ENCODE measurements around the gene TP53AIP1.

TP53AIP1 gene

DNA sequence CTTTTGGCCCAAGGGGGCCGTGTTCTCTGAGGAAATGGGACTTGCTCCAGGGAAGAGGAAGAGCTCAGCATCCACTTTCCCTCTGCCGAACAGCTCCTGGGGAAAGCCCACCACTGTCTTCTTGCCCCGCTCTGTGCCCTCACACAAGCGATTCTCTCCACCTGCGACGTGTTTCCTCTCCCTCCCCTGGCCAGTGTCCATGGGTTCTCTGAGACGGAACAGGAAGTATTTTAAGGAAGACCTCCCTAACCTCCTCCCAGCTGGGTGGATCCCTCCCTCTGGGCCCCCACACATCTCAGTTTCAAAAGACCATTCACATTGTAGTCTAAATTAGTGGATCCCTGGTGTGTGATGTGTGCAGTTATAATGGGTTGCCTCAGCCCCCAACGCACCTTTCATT, 1.6 kb downstream of the TP53AIP1 start:
- Histone ChIP-seq H3K4me1 (ENCODE audit: control insufficient read depth, insufficient read depth, low read length) (no peaks in the 10 kb centered on the region), H3K9me3 (ENCODE audit: control insufficient read depth, low read length) (no peaks in the 10 kb centered on the region), H3K4me3 (ENCODE audit: low read length) (no peak overlapping the region), H3K27me3 (ENCODE audit: control insufficient read depth, insufficient read depth, low read length) (peaks cover 4% of the 10 kb centered on the region), H3K9ac (ENCODE audit: low read length) (no peak overlapping the region), H3K36me3 (ENCODE audit: control insufficient read depth, insufficient read depth, low read length) (no peaks in the 10 kb centered on the region)

DNA sequence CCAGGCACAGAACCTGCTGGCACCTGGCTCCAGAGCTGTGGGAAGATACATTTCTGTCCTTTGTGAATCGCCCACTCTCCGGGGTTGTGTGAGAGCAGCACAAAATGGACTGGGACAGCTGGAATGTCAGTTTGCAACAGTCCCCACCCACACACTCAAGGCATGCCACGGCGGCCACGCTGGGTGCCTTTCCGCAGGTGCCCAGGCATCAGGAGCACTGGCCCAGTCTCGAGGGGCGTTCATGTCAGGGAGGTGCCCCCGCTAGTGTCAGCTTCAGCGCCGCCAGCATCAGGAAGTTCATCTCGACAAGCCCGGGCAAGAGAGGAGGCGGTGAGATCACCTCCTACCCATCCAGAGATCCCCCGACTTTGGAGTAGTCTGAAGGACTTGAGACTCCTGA, 2.1 kb downstream of the TP53AIP1 start:
- H3K4me1 ChIP-seq (ENCODE audit: control insufficient read depth, insufficient read depth, low read length), result no peaks in the 10 kb centered on the region
- H3K27me3 ChIP-seq (ENCODE audit: control insufficient read depth, insufficient read depth, low read length), result peaks cover 4% of the 10 kb centered on the region
- H3K9me3 ChIP-seq (ENCODE audit: control insufficient read depth, low read length), result no peaks in the 10 kb centered on the region
- no peak overlapping the region for H3K9ac ChIP-seq (ENCODE audit: low read length)
- no peaks in the 10 kb centered on the region for H3K36me3 ChIP-seq (ENCODE audit: control insufficient read depth, insufficient read depth, low read length)
- no peak overlapping the region for H3K4me3 ChIP-seq (ENCODE audit: low read length)

DNA sequence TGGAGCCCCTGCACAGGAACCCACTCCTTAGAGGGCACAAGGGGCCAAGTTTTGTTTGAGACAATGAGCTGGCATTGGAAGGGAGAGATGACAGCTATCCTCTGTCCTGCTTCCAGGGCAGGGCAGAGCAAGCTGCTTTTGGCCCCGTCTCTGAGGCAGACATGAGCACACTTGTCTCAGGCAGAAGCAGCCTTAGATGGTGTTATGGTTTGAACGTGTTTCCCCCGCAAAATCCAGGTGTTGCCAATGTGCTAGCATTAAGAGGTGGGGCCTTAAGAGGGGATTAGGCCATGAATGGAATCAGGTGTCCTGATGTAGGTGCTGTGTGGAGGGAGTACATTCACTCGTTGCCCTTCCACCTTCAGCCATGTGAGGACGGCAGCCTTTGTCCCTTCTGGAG, 2.5 kb downstream of the TP53AIP1 start:
- Histone ChIP-seq H3K4me1 (ENCODE audit: control insufficient read depth, insufficient read depth, low read length) (no peaks in the 10 kb centered on the region), H3K36me3 (ENCODE audit: control insufficient read depth, insufficient read depth, low read length) (no peaks in the 10 kb centered on the region), H3K9me3 (ENCODE audit: control insufficient read depth, low read length) (no peaks in the 10 kb centered on the region), H3K27me3 (ENCODE audit: control insufficient read depth, insufficient read depth, low read length) (peaks cover 4% of the 10 kb centered on the region), H3K4me3 (ENCODE audit: low read length) (no peak overlapping the region), H3K9ac (ENCODE audit: low read length) (no peak overlapping the region)

DNA sequence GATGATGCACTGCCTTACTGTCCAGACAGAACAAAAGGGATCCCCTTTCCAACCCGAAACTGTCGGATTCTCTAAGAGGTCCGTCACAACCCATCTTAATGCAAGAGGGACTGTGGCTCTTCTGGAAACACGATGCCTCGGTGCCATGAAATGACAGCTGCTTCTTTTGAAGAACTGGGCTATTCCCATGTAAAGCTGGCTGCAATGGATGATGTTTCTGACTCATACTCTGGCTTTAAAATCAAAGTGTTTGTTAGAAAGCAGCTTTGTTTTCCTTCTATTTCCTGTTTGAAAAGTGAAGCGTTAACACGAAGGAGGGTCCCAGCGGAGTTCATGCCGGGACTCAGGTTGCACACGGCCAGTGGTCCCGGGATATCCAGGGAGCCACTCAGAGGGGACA, 3.1 kb downstream of the TP53AIP1 start:
- H3K9me3 ChIP-seq (ENCODE audit: control insufficient read depth, low read length), result no peaks in the 10 kb centered on the region
- H3K36me3 ChIP-seq (ENCODE audit: control insufficient read depth, insufficient read depth, low read length), result no peaks in the 10 kb centered on the region
- peaks cover 4% of the 10 kb centered on the region for H3K27me3 ChIP-seq (ENCODE audit: control insufficient read depth, insufficient read depth, low read length)
- no peak overlapping the region for H3K4me3 ChIP-seq (ENCODE audit: low read length)
- no peak overlapping the region for H3K9ac ChIP-seq (ENCODE audit: low read length)
- H3K4me1 ChIP-seq (ENCODE audit: control insufficient read depth, insufficient read depth, low read length), result no peaks in the 10 kb centered on the region

DNA sequence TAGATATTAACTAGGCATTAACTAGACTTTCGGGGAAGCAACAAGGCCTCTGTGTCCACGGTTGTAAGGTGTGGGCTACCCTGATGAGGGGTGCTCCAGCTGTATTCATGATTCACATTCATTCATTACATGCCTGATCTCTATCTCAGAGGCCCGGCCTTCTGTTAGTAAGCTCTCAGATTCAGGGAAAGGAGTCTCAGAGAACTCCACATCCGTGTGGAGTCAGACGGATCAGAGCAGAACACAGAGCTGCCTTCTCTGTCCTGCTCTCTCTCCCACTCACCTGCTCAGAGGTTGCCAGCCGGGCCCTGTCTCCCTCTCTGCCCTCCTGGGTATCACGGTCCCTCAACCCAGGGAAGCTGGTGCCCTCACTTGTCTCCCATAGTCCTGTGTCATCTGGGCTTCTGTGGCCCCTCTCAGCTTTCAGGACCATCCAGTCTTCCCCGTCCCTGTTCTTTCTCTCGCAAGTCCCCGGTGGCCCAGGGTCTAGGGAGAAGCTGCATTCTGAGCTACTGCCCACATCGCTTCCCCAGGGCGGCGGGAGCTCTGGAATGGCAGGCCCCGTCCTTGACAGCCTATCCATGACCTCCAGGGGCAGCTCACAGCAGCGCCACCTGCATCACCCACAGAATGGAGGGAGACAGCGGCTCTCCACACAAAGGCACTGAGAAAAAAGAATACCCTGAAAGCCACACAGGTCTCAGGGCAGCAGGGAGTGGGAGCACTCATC, 4.3 kb downstream of the TP53AIP1 start:
- Histone ChIP-seq H3K9ac (ENCODE audit: low read length) (no peak overlapping the region), H3K36me3 (ENCODE audit: control insufficient read depth, insufficient read depth, low read length) (no peaks in the 10 kb centered on the region), H3K4me1 (ENCODE audit: control insufficient read depth, insufficient read depth, low read length) (no peaks in the 10 kb centered on the region), H3K27me3 (ENCODE audit: control insufficient read depth, insufficient read depth, low read length) (peaks cover 4% of the 10 kb centered on the region), H3K4me3 (ENCODE audit: low read length) (no peak overlapping the region), H3K9me3 (ENCODE audit: control insufficient read depth, low read length) (no peaks in the 10 kb centered on the region)

DNA sequence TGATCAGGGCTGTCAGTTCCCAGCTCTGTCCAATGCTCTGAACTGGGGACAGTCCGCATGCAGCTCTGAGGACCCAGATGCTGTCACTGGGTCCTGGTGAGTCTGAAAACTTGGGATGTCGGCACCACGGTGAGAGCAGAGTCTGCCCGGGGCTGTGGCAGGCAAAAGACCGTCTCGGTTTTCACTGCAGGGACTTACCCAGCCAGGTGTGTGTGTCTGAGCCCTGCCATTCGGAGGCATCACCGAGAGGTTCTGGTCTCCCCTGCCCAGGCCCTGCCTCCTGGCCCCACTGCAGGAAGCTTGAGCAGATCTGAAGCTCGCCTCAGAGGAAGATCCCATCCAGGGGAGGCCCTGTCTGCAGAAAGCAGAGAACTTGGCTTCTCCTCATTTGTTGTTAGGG, 5.2 kb downstream of the TP53AIP1 start:
- no peaks in the 10 kb centered on the region for H3K9me3 ChIP-seq (ENCODE audit: control insufficient read depth, low read length)
- H3K4me3 ChIP-seq (ENCODE audit: low read length), result no peak overlapping the region
- no peaks in the 10 kb centered on the region for H3K4me1 ChIP-seq (ENCODE audit: control insufficient read depth, insufficient read depth, low read length)
- no peak overlapping the region for H3K9ac ChIP-seq (ENCODE audit: low read length)
- no peaks in the 10 kb centered on the region for H3K36me3 ChIP-seq (ENCODE audit: control insufficient read depth, insufficient read depth, low read length)
- H3K27me3 ChIP-seq (ENCODE audit: control insufficient read depth, insufficient read depth, low read length), result peaks cover 4% of the 10 kb centered on the region

DNA sequence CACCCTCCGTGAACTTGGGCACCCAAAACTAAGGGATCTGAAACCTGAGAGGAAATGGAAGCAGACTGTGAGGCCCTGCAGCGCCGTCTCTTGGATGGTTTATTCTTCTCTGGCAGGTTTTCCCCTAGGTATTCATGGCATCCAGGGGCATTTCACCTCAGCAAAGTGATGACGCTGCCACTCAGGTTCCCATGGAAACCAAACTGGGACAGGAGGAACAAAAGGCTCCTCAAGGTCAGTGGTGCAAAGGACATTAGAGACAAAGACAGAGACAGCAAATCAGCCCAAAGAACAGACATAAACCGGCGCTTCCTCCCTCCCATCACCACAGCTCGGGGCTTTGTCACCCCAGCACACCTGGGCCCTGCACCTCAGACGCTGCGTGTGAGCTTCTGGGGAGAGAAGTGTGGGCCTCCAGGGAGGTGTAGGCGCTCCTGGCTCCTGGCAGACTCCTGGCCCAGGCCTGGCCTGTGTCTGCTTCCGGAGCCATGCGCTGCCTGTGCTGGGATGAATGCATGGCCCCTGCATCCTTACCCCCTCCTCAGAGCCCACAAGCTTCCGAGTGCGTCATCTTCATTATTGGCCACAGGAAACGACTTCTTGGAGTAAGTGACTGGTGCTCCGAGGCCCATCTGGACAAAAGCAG, 5.9 kb downstream of the TP53AIP1 start:
- H3K4me1 ChIP-seq (ENCODE audit: control insufficient read depth, insufficient read depth, low read length), result no peaks in the 10 kb centered on the region
- H3K27me3 ChIP-seq (ENCODE audit: control insufficient read depth, insufficient read depth, low read length), result peaks cover 4% of the 10 kb centered on the region
- H3K9ac ChIP-seq (ENCODE audit: low read length), result no peak overlapping the region
- H3K9me3 ChIP-seq (ENCODE audit: control insufficient read depth, low read length), result no peaks in the 10 kb centered on the region
- H3K36me3 ChIP-seq (ENCODE audit: control insufficient read depth, insufficient read depth, low read length), result no peaks in the 10 kb centered on the region
- H3K4me3 ChIP-seq (ENCODE audit: low read length), result no peak overlapping the region

DNA sequence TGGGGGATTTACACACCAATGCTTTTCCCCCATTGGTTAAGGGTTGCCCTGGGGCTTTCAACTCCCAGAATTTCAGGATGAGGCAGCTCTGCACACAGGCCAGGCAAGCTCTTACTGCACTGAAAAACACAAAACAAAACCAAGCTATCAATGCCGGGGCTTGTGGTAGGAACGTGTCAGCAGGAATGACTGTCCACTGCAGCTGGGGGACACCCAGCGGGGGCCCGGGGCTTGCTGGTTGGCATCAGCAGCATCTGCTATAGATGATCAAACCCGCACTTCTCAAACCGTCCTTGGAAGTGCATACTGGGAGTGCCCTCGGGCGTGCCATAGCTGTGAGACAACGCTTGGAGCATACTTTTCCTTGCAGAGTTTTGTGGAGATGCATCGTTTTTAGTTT, 7.7 kb downstream of the TP53AIP1 start:
- no peaks in the 10 kb centered on the region for H3K36me3 ChIP-seq (ENCODE audit: control insufficient read depth, insufficient read depth, low read length)
- H3K4me1 ChIP-seq (ENCODE audit: control insufficient read depth, insufficient read depth, low read length), result no peaks in the 10 kb centered on the region
- H3K4me3 ChIP-seq (ENCODE audit: low read length), result no peak overlapping the region
- H3K27me3 ChIP-seq (ENCODE audit: control insufficient read depth, insufficient read depth, low read length), result peaks cover 7% of the 10 kb centered on the region
- no peaks in the 10 kb centered on the region for H3K9me3 ChIP-seq (ENCODE audit: control insufficient read depth, low read length)
- no peak overlapping the region for H3K9ac ChIP-seq (ENCODE audit: low read length)

DNA sequence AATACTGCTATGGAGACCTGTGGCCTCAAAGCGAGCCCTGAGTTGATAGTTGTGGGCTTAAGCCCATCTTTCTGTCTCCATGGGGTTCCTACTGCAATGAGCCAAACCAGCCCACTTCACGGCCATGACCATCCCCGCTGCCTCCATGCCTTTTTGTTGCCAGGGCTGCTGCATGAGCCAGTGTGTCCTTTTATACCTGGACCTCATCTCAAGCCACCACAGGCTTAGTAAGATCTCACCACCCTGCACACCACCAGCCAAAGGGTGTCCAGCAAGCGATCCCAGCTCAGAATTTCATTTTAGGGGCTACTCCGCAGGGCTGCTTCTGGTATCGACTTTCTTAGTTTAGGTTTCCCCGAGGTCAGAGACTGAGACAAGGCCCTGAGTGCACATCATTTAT, 8.3 kb downstream of the TP53AIP1 start:
- Histone ChIP-seq H3K9me3 (ENCODE audit: control insufficient read depth, low read length) (no peaks in the 10 kb centered on the region), H3K36me3 (ENCODE audit: control insufficient read depth, insufficient read depth, low read length) (no peaks in the 10 kb centered on the region), H3K4me1 (ENCODE audit: control insufficient read depth, insufficient read depth, low read length) (no peaks in the 10 kb centered on the region), H3K9ac (ENCODE audit: low read length) (no peak overlapping the region), H3K27me3 (ENCODE audit: control insufficient read depth, insufficient read depth, low read length) (peaks cover 3% of the 10 kb centered on the region), H3K4me3 (ENCODE audit: low read length) (no peak overlapping the region)

DNA sequence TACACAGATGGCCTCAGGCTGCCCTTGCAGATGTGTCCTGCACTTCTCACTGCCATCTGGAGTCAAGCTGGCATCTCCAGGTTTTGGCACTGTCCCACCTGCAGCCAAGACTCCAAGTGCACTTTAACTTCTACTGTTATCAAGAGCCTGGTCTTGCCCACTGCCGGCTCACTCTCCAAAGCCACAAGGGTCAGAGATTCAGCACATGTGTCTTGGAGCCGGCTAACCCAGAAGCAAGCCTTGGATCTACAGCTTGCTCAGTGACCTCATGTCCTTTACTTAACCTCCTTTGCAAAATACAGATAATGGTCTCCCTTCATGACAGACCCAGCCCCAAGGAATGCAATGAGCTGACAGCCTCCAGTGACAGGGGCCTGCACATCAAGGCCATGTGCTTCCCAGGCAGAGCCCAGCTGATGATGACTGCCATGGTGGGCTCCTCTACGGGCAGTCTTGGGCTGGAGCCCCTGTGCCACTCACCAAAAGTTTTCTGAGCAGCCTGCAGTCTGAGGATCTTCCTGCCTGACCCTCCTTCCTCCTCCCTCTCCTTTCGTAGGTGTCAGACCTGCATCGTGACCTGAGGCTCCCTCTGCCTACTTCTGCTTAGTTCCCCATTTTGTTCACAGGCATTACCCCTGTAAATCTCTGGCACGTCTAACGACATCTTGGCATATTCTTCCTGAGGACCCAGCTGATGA, 9.0 kb downstream of the TP53AIP1 start:
- no peak overlapping the region for H3K9ac ChIP-seq (ENCODE audit: low read length)
- H3K4me3 ChIP-seq (ENCODE audit: low read length), result no peak overlapping the region
- H3K36me3 ChIP-seq (ENCODE audit: control insufficient read depth, insufficient read depth, low read length), result no peaks in the 10 kb centered on the region
- H3K4me1 ChIP-seq (ENCODE audit: control insufficient read depth, insufficient read depth, low read length), result no peaks in the 10 kb centered on the region
- no peaks in the 10 kb centered on the region for H3K9me3 ChIP-seq (ENCODE audit: control insufficient read depth, low read length)
- peaks cover 2% of the 10 kb centered on the region for H3K27me3 ChIP-seq (ENCODE audit: control insufficient read depth, insufficient read depth, low read length)

DNA sequence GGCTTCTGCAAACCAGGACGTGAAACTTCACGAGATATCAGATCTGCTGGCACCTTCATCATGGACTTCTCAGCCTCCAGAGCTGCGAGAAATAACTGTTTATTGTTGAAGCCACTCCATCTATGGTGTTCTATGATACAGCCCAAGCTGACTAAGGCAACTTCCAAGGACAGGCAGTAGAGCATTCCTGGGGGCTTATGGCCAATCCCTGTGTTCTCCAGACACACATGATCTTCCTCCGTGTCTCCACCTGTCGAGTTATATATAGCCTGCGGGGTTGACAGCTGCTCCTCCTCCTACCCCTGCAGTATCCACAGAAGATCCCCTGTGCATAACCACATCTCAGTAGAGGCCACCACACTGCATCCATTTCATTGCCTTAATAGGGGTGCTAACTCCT, 11.0 kb downstream of the TP53AIP1 start:
- Histone ChIP-seq H3K9ac (ENCODE audit: low read length) (no peak overlapping the region), H3K27me3 (ENCODE audit: control insufficient read depth, insufficient read depth, low read length) (peaks cover 2% of the 10 kb centered on the region)

DNA sequence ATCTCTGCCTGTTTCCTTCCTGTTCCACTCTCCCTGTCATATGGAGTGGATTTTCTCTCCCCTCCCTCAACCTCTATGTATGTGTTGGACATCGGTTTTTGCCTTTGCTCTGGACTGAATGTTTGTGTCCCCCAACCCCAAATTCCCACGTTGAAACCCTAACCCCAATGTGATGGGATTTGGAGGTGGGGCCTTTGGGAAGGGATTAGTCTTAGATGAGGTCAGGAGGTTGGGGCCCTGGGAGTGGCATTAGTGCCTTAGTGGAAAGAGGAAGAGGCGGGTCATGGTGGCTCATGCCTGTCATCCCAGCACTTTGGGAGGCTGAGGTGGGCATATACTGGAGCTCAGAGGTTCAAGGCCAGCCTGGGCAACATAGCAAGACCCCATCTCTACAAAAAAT, 11.6 kb downstream of the TP53AIP1 start:
- Histone ChIP-seq H3K9ac (ENCODE audit: low read length) (no peak overlapping the region), H3K27me3 (ENCODE audit: control insufficient read depth, insufficient read depth, low read length) (peaks cover 2% of the 10 kb centered on the region), H3K4me1 (ENCODE audit: control insufficient read depth, insufficient read depth, low read length) (no peaks in the 10 kb centered on the region), H3K36me3 (ENCODE audit: control insufficient read depth, insufficient read depth, low read length) (no peaks in the 10 kb centered on the region), H3K9me3 (ENCODE audit: control insufficient read depth, low read length) (no peaks in the 10 kb centered on the region), H3K4me3 (ENCODE audit: low read length) (no peak overlapping the region)

More for the DNA sequence above, 11.0 kb downstream of the TP53AIP1 start:
- Histone ChIP-seq H3K4me1 (ENCODE audit: control insufficient read depth, insufficient read depth, low read length) (no peaks in the 10 kb centered on the region), H3K4me3 (ENCODE audit: low read length) (no peak overlapping the region), H3K9me3 (ENCODE audit: control insufficient read depth, low read length) (no peaks in the 10 kb centered on the region), H3K36me3 (ENCODE audit: control insufficient read depth, insufficient read depth, low read length) (no peaks in the 10 kb centered on the region)

Measured in mucosa of stomach (tissue), 1 donor.